SK-N-SH (cell line): ENCODE measurements around the gene KRT84.

Experiments used
- CTCF ChIP-seq: fragments of 200-600 bp; sonication (generic); IDR thresholded peaks from 2 replicates; pipeline ENCODE4 v1.6.1; 2017; ENCODE audit warnings: antibody characterized with exemption, mild to moderate bottlenecking, moderate library complexity
- FOSL2 ChIP-seq: IDR thresholded peaks from 2 replicates; pipeline ENCODE4 v1.4.0; 2012; ENCODE audit warnings: low read depth, mild to moderate bottlenecking, moderate library complexity, borderline replicate concordance
- RCOR1 ChIP-seq: fragments of 150-350 bp; IDR thresholded peaks from 2 replicates; pipeline ENCODE4 v1.6.1; 2017; ENCODE audit warnings: antibody characterized with exemption, low read length
- RFX5 ChIP-seq: IDR thresholded peaks from 2 replicates; pipeline ENCODE4 v1.6.1; 2012; ENCODE audit warnings: mild to moderate bottlenecking, improper control_type of control experiment, low read length
- TF ChIP-seq, protein P1 (sequence below): IDR thresholded peaks from 2 replicates; pipeline ENCODE4 v1.4.0; 2012; ENCODE audit warnings: low read depth

- TF ChIP-seq FOSL2 = no peak
- no peak for TF ChIP-seq CTCF
- TF ChIP-seq RFX5 = no peak
- no peak for TF ChIP-seq RCOR1
- TF ChIP-seq, protein P1, sequence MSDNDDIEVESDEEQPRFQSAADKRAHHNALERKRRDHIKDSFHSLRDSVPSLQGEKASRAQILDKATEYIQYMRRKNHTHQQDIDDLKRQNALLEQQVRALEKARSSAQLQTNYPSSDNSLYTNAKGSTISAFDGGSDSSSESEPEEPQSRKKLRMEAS = no peak
These were observed 17.6 kb downstream of the KRT84 start for GRCh38 chr12:52367876-52368275.
